ENCODE data around the gene SLC23A2.
"Not testable (repeated sequence)": the region's sequence is repeated elsewhere in the genome, so short reads cannot be mapped to it uniquely, and the experiment has no call there.

SLC23A2 gene

DNA sequence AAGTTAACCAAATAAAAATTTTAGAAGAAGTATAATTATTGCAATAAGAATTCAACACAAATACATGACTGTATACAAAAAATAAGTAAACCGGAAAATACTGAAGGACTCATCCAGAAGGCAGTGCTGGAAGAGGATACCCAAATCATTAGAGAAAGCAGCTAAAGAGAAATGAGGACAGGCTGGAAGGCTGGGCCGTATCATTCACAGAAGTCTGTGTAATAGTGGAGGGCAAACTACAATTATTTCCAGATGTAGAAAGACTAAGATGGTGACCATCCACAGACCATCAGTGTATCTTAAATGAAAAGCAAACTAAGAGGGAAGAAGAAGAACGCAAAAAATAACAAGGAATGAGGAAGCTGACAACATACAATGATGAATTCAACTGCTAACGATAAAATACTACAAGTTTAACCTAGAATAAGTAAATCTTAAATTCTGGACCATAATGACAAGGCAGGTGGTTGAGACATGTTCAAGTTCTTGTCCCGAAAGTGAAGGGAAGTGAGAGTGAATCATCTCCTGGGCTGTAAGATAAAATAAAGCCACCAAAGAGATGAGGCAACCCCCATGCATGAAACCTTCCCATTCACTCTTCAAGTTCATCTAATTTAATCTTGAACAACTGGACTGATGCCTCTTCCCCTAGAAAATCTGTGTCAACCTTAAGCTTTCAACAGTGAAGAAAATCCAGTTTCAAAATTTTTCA lies 71.5 kb downstream of the SLC23A2 start:
- TF ChIP-seq, protein P1, sequence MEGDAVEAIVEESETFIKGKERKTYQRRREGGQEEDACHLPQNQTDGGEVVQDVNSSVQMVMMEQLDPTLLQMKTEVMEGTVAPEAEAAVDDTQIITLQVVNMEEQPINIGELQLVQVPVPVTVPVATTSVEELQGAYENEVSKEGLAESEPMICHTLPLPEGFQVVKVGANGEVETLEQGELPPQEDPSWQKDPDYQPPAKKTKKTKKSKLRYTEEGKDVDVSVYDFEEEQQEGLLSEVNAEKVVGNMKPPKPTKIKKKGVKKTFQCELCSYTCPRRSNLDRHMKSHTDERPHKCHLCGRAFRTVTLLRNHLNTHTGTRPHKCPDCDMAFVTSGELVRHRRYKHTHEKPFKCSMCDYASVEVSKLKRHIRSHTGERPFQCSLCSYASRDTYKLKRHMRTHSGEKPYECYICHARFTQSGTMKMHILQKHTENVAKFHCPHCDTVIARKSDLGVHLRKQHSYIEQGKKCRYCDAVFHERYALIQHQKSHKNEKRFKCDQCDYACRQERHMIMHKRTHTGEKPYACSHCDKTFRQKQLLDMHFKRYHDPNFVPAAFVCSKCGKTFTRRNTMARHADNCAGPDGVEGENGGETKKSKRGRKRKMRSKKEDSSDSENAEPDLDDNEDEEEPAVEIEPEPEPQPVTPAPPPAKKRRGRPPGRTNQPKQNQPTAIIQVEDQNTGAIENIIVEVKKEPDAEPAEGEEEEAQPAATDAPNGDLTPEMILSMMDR (IDR thresholded peaks at IDR 0.05; ENCODE audit: borderline replicate concordance, insufficient read depth, low read depth, low read length), result no peak
- H3K4me3 ChIP-seq (ENCODE audit: low read depth, low read length), result no peak overlapping the region

DNA sequence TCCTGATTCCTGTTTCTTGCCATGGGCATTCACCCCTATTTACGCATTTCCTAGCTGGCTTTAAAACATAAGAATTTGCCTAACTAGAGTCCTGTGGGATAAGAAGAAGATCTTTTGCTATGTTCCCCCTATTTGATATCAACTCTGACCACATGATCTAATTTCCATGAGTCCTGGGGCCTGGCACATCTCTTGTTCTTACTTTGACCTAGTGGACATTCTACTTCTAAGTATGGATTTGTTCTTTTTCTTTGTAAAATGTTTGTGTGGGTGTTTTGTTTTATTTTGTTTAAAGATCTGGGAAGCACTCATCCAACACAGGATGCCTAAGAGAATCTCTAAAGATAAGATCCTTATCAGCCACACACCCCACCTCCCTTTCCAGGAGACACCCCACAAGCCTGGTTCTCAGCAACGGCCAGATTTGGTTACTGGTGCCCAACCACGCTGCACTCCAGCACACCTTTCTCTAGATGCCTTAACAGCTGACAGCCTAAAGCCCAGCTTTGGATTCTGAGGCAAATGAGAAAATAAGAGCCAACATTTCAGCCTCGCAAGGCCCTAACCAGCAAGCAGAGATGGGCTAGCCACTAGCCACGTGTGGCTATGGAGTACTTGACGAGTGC lies 74.7 kb downstream of the SLC23A2 start:
- H3K4me3 ChIP-seq (ENCODE audit: low read depth, low read length), result no peak overlapping the region
- TF ChIP-seq, protein P1 (IDR thresholded peaks at IDR 0.05; ENCODE audit: borderline replicate concordance, insufficient read depth, low read depth, low read length), result no peak

DNA sequence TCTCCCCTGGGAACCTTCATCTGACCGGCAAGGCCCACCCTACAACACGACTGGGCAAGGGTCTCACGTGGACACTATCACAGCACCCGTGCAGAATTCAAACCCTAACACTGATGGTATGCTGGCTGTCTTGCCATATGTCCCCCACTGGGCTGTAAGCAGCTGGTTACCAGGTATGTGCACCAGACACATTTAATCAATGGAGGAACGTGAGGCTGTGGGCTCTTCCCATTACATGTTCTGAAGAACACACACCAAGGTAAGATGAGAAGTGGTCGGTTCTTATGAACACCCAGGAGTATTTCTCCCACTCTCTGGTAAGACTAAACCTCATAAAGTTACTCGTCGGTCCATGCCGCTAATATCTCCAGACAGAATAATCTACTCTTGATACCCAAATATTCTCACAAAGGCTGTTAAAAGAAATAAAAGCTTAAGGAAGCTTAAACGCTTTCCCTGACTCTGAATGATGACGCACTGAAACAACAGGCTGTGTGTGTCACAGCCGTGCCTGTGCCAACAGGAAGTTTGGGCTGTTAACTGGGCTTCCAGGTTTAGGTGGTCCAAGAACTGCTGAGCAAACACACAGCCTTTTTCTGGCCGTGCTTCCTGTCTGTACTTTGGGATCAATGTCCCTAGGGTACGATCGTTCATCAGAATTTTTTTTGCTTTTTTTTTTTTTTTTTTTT lies 75.3 kb downstream of the SLC23A2 start:
- TF ChIP-seq, protein P1 (IDR thresholded peaks at IDR 0.05; ENCODE audit: borderline replicate concordance, insufficient read depth, low read depth, low read length), result no peak
- no peak overlapping the region for H3K4me3 ChIP-seq (ENCODE audit: low read depth, low read length)

DNA sequence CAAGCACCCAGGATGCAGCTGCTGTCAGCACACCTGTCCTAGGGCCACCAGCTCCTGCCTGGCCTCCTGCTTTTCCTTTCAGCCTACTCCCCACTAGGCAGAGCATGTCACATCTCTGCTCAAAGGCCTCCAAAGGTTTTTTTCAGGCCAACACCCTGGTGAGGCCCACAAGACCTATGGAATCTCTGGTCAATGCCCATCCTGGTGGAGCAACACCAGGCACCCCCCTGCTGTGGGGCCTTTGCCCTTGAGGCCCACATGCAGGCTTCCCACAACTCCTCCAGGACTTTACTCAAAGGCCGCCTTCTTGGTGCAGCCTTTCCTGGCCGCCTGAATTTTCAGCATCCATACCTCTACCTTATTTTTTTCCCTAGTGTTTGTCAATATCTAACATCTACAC lies 76.9 kb downstream of the SLC23A2 start:
- TF ChIP-seq, protein P1 (IDR thresholded peaks at IDR 0.05; ENCODE audit: borderline replicate concordance, insufficient read depth, low read depth, low read length), result no peak
- no peak overlapping the region for H3K4me3 ChIP-seq (ENCODE audit: low read depth, low read length)

DNA sequence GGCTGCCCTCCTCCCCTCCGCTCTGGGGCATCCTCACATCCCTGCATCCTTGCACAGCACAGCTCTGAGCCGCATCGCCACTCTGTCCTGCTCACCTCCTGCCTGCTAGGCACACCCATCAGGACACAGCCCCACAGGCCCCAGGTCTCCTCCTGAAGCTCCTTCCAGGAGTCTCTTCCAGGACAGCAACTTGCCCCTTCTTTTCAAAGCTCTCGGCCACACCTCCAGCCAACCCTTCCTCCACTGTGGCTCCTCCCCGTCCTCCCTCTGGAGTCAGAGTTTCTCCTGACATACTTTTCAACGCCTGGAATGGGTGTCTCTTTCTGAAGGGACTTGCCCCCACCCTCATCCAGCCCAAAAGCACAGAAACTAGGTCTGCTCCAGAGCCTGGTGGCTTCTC lies 77.3 kb downstream of the SLC23A2 start:
- TF ChIP-seq, protein P1 (IDR thresholded peaks at IDR 0.05; ENCODE audit: borderline replicate concordance, insufficient read depth, low read depth, low read length), result no peak
- H3K4me3 ChIP-seq (ENCODE audit: low read depth, low read length), result no peak overlapping the region

DNA sequence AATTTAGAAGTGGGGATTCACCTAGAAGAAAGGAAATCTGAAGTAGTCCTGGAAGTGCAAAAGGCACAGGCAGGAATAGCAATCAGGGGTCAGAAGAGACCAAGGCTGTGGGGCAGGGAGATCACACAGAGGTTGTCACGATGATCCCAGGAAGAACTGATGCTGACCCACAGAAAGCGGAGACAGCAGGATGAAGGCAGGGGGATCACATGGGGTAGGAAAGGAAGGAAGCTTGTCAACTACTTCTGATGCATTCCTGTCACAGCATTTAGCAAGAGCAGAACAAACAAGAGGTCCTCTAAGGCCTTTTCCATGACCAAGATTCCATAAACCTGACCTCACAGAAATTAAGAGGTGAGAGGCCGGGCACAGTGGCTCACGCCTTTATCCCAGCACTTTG lies 79.1 kb downstream of the SLC23A2 start:
- no peak overlapping the region for H3K4me3 ChIP-seq (ENCODE audit: low read depth, low read length)
- TF ChIP-seq, protein P1 (IDR thresholded peaks at IDR 0.05; ENCODE audit: borderline replicate concordance, insufficient read depth, low read depth, low read length), result no peak

DNA sequence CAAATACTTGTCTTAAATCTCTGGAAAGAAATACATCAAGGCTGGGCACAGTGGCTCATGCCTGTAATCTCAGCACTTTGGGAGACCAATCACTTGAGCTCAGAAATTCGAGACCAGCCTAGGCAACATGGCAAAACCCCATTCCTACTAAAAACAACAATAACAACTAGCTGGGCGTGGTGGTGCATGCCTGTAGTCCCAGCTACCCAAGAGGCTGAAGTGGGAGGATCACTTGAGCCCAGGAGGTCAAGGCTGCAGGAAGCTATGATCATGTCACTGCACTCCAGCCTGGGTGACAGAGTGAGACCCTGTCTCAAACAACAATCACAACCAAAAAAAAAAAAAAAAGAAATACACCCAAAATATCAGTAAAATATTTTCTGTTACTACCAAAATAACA lies 80.0 kb downstream of the SLC23A2 start:
- not testable (repeated sequence) for H3K4me3 ChIP-seq (ENCODE audit: low read depth, low read length)
